Muscle of back (tissue), 13 donors: Measurements from ENCODE around the gene HKDC1. TPM values are rescaled to one million over a fixed set of nuclear protein-coding genes. Genes with fewer than 3 reads are reported as not detected.
"Not testable (repeated sequence)": the region's sequence is repeated elsewhere in the genome, so short reads cannot be mapped to it uniquely, and the experiment has no call there.

Experiments
- DNase-seq, 3 donors: peaks; one replicate each; pipeline versions ENCODE4 v3.0.0 to v3.0.0-alpha.2; 2013
- long read RNA-seq, 9 donors: transcript quantifications; one replicate each; lab custom pipeline, GENCODE V29; 2026
- polyA plus RNA-seq, 10 donors: library from polyadenylated mRNA; unstranded; fragments of 120-200 nt; gene quantifications; one replicate each; pipeline ENCODE4 v1.2.1, GENCODE V29; 2013; ENCODE audit not compliant: insufficient read length in 10 of 10

HKDC1 gene, protein sequence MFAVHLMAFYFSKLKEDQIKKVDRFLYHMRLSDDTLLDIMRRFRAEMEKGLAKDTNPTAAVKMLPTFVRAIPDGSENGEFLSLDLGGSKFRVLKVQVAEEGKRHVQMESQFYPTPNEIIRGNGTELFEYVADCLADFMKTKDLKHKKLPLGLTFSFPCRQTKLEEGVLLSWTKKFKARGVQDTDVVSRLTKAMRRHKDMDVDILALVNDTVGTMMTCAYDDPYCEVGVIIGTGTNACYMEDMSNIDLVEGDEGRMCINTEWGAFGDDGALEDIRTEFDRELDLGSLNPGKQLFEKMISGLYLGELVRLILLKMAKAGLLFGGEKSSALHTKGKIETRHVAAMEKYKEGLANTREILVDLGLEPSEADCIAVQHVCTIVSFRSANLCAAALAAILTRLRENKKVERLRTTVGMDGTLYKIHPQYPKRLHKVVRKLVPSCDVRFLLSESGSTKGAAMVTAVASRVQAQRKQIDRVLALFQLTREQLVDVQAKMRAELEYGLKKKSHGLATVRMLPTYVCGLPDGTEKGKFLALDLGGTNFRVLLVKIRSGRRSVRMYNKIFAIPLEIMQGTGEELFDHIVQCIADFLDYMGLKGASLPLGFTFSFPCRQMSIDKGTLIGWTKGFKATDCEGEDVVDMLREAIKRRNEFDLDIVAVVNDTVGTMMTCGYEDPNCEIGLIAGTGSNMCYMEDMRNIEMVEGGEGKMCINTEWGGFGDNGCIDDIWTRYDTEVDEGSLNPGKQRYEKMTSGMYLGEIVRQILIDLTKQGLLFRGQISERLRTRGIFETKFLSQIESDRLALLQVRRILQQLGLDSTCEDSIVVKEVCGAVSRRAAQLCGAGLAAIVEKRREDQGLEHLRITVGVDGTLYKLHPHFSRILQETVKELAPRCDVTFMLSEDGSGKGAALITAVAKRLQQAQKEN
- polyA plus RNA-seq: under 1 TPM in 8 of 10 donors, not detected in 2; 0.04 to 0.43 (median 0.11) TPM
- long read RNA-seq, donor 1: 0 reads
- long read RNA-seq, donor 2: 0 reads
- long read RNA-seq, donor 3: 0 reads
- long read RNA-seq, donor 4: 0 reads
- long read RNA-seq, donor 5: 0 reads
- long read RNA-seq, donor 6: 0 reads
- long read RNA-seq, donor 7: 0 reads
- long read RNA-seq, donor 8: 0 reads
- long read RNA-seq, donor 9: 0 reads

DNA sequence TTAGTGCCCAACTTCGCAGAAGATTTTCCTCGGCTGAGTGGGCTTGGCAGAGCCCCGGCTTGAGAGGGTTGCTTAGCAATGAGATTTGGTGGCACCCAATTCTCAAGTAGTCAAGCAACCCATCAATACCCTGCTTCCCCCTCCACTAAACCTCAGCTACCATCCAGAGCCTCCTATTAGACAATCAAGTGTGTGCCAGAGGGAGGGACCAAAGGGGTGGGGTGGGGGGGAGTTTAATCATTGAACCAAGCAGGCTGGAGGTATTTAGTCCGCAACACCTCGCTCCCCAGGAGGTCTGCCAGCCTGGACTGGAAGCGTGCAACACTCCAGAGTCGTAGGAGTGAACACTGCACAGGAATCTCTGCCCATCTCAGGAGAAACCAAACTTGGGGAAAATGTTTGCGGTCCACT lies at the start of gene HKDC1:
Gene HKDC1, plus strand, starts transcription at position 292 of the 411 bp plus-strand sequence. Its CDS starts 104 bp downstream, at position 396.
- DNase-seq: no peak

DNA sequence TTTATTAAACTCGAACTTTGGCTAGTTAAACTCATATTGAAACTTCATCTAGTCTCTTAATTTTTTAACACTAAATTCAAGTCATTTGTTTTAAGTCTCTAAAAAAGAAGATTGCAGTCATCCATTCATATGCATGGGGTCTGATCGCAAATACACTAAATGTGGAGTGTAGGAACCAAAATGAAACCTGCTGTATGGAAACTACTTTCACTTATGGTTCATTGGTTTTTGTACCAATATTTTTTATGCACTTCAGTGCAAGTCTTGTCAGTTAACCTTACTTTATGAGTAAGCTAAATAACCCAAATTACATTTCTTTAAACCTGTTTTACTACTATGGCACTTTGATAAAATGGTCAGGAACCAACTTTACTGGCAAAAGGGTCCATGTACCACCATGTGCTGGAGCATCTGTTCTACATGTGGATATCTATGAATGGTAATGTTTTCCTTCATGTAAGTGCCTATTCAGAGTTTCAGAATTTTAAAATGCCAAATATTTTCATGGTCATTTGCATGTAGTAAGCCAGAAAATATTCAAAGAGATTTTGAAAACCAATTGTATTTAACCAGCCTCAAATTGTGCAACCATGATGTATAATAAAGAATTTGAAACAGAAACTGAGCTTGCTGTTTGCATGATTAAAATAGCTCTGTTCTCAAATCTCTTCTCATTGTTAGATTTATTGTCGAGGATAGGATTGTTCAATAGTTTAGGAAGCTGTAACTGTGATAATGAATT lies 47.7 kb upstream of the HKDC1 start:
- DNase-seq: no peak

DNA sequence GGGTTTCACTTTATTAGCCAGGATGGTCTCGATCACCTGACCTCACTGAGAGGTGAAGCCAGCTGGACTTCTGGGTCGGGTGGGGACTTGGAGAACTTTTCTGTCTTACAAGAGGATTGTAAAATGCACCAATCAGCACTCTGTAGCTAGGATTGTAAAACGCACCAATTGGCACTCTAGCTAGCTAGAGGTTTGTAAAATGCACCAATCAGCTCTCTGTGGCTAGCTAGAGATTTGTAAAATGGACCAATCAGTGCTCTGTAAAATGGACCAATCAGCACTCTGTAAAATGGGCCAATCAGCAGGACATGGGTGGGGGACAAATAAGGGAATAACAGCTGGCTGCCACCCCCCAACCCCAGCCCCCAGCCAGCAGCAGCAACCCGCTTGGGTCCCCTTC lies 44.8 kb upstream of the HKDC1 start:
- not testable (repeated sequence) for DNase-seq

DNA sequence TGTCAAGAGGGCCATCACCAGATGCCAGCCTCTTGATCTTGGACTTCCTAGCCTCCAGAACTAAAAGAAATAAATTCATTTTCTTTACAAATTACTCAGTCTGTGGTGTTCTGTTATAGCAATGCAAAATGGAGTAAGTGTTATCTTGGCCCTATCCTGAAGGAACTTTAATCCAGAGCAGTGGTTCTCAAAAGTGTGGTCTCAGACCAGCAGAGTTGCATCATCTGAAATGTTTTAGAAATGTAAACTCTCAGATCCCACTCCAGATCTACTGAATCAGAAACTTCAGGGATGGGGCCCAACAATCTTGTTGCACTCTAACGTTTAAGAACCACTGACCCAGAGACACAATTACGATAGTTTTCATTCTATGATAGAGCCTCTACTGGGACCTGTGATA lies 43.3 kb upstream of the HKDC1 start:
- no peak for DNase-seq

DNA sequence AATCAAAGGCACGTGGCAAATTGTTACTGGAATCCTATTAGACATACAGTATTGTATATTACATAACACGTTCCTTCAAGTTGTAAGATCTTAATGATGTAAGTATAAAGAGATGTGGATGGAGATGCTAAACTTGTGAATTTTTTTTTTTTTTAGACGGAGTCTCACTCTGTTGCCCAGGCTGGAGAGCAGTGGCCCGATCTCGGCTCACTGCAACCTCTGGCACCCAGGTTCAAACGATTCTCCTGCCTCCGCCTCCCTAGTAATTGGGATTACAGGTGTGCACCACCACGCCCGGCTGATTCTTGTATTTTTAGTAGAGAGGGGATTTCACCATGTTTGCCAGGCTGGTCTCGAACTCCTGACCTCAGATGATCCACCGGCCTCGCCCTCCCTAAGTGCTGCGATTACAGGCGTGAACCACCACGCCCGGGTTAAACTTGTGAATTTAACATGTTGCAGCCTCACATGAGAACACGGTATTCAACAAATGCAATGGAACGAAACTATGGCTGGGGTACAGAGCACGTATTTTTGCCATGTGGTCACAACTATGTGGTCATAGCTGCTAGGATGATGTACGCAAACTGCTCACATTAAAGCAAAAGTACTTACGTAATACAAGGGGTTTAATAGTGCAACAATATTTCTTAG lies 40.9 kb upstream of the HKDC1 start:
- no peak for DNase-seq

DNA sequence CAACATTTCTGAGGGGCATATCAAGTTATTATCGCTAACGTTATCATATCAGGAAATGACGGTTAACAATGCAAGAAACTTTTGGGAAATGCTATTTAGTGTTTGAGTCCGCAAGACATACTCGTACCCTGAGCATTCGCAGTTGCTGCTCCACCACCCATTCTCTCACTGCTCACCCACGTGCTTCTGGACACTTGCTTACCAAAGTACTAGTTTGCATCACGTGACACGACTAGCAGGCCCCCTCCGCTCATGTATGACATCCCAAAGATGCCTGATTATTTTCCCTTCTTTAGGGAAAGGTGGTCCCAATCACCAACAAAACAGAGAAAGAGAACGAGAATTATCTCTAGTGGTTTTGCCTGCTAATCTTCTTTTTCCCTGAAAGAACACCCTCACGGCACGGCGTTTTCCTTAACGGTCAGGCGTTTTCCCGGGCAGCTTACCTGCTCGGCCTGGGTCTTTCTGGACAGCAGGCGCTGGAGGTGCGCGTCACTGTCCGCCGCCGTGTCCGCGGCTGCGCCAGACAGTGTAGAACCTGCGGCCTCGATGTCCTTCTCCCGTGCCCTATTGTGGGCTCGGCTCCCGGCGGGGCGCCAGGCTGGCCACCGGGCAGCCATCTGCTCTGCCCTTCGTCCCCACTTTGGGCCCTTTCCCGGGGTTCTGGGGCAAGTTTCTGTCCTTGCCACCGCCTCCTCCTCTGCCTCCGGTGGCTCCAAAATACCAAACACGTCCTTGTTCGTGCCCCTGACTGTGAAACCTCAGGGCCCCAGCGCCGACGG lies 40.2 kb upstream of the HKDC1 start, which contains the start of gene SUPV3L1:
Gene SUPV3L1, plus strand, starts transcription at position 492 of the 782 bp plus-strand sequence. Its CDS starts 58 bp downstream, at position 550.
- DNase-seq: peak; percentile 95 to 98 (median 97)

DNA sequence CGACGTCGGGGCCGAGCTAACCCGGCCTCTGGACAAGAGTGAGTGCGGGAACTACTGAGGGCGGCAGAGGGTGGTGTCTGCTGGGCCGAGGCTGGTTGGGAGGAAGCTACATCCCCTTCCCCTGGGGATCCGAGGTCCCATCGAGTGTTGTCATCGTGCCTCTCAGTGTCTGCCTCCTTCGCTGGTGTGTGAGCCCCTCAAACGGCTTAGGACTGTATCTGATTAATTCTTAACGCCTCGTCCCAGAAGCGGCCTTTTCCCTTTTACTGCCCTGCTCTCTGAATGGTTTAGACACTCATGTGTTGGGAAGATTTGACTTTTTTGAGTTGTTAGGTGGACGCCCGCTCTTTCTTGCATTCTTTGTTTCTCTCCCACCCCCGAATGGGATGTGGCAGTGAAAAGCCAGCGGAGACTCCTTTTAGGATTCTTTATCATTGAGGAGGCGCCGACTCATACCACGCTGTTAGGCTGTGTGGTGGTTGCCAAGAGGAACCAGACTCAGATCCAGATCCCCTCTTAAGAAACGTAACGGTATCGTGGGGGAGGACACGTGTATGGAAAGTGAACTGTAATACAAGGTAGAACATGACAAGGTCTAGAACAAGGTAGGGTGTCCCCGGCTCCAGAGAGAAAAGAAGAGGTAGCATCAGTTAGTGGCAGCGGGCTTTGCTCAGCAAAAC lies 39.5 kb upstream of the HKDC1 start:
- peak in 1 of 3 donors; percentile 0 for DNase-seq

DNA sequence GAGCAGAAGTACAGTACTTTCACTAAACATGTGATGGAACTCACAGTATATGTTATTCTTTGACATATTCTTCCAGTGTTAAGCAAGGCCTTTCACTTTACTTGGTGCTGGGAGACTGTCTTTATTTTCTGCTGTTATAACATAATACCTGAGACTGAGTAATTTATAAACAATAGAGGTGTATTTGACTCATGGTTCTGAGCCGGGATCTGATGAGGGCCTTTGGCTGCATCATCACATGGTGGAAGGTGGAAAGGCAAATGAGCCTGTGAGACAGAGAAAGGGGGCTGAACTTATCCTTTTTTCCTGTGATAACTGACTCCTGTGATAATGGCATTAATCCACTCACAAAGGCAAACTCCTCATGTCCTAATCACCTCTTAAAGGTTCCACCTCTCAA lies 38.7 kb upstream of the HKDC1 start:
- no peak for DNase-seq

DNA sequence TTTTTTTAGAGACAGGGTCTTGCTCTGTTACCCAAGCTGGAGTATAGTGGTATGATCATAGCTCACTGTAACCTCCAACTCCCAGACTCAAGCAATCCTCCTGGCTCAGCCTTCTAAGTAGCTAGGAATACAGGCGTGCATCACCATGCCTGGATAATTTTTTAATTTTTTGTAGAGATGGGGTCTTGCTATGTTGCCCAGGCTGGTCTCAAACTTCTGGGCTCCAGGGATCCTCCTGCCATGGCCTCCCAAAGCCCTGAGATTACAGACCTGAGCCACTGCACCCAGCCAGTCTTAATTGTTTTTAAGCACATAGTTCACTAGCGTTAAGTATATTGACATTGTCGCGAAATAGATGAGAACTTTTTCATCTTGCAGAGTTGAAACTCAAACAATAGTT lies 38.1 kb upstream of the HKDC1 start:
- DNase-seq: no peak

DNA sequence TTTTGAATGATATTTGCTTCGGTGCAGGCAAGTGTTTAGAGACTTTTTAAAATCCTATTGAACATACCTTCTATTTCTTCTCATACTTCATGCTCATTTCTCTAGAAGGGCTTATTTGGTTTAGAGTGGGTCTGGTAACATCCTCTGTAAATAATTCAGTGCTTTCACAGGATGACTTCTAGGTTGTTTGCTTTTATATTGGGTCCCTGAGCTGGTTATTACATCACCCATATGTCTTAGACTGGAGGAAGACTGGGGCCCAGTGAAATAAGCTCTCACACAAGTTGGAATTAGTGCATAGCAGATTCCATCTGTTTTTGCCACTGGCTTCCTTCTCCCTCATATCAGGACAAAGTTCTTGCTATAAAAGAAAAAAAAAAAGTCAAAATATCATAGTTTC lies 33.6 kb upstream of the HKDC1 start:
- no peak for DNase-seq

DNA sequence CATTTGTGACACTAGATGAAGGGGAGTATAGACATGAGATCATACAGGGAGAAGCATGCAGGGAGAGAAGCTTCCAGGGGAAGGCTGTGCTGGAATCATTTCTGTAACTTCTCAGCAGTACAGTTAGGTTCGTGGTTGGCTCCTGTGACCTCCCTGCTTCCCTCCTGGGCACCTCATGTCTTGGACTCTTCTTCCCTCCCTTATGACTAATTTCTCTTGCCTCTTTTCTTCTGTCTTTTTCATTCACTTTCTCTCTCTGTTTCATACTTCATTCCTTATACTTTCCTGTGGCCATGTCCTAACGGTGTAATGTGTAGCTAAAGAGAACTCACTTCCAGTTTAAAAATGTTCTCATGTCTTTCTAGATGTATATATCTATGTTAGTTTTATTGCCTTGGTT lies 19.1 kb upstream of the HKDC1 start:
- DNase-seq: no peak

DNA sequence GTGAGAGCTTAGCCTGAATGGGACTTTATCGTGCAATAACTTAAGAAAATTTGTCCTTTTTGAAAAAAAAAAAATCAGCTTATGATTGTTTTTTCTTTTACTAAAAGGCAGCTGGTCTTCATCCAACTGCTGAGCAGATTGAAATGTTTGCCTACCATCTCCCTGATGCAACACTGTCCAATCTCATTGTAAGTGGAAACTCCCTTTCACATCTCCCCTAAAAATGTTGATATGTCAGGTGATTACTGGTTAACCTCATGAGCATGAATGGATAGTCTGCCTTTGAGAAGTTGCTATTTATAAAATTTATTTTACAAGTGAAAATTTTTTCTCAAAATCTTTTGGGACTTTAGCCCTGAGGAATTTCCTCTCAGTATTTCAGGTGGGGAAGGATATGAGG lies 17.8 kb upstream of the HKDC1 start:
- no peak for DNase-seq

DNA sequence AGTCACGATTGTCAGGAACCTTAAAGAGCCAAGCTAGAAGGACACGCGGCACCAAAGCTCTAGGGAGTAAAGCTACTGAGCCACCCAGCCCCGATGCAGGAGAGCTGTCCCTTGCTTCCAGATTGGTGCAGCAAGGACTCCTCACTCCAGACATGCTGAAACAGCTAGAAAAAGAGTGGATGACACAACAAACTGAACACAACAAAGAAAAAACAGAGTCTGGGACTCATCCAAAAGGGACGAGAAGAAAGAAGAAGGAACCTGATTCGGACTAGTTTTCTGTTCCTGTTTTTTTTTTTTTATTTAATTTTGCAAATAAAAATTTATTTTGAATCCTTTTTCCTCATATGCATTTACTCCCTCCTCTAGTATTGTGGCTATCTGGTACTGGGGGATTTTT lies 11.4 kb upstream of the HKDC1 start:
- no peak for DNase-seq

DNA sequence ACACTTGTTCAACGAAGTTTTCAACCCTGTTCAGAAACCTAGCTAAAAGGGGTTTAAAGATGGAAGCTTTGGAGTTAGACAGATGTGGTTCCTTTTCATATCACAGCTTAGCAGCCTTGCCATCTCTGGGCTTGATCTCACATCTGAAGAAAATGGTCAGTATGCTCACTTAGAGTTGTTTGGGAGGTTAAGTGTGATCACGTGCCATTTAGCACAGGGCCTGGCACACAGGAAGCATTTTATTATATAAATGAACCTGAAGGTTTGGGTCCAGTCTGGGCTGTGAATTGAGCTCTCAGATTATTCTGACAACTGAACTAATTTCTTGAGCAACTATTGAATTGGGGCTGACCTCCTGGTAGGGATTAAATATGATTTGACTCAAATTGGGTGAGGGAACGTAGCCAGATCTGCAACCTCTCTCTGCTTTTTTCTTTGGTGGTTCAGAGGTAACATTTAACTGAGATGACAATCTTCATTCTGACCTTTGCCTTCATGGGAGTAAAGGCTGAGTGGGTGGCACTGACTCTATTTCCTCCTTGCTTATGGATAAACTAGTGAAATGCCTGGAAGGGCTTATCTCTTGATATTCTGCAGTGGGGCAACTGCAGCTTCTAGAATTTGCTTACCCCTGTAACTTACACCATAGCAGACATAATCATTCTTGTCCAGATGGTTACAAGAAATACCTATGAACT lies 10.2 kb upstream of the HKDC1 start:
- no peak for DNase-seq

DNA sequence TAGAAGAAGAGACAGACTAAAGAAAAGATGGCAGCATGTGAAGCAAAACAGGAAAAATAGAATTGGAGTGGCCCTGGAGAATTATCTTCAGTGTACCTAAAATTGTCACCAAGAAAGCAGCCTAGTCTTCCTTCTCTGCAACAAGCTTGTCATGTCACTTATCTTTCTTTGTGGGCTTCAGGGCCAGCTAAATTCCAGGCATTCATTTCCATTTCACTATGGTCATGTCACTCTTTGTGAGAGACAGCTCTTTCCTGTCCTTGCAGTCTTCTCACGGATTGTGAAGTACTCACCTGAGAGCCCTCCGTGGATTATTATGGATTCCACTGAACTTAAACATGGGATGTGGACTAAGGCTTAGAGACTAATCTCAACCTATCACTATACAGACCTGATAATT lies 9.0 kb upstream of the HKDC1 start:
- no peak for DNase-seq

DNA sequence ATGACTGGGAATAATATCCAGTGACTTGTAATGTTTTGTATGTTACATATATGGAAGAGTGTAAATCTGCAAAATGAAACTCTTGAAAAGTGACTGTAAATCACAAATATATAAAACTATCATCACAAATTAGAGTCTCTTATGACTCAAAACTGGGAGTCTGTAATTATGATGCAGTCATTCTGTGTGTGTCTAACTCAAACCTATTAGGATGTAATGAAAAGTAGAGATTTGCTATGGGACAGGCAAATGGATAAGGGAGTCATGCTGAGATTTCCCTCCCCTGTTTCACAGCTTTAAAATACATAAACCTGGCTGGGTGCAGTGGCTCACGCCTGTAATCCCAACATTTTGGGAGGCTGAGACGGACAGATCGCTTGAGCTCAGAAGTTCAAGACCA lies 8.6 kb upstream of the HKDC1 start:
- no peak for DNase-seq

DNA sequence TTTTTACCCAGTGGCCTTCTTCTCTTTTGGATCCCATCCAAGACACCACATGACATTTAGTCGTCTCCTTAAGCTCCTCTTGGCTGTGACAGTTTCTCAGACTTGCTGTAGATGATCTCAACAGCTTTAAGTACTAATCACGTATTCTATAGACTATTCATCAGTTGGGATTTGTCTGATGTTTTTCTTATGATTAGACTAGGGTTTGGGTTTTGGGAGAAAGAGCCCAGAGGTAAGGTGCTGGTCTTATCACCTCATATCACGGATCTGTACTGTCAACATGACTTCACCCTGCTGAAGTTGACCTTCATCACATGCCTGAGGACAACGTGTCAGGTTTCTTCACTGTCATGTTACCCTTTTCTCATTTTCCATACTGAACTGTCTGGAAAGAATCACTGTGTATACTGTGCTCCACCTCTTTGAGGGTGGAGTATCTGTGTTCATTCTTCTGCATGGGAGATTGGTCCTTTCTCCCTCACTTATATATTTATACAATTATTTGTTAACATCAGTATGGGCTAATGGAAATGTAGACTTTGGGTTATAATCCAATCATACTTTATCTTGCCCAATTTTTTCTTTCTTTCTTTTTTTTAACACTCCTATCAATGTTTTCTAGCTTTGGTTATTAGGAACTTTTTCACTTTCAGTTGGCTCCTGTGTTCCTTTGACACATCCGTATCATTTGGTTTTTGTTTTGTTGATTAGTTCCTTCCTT lies 6.4 kb upstream of the HKDC1 start:
- no peak for DNase-seq

DNA sequence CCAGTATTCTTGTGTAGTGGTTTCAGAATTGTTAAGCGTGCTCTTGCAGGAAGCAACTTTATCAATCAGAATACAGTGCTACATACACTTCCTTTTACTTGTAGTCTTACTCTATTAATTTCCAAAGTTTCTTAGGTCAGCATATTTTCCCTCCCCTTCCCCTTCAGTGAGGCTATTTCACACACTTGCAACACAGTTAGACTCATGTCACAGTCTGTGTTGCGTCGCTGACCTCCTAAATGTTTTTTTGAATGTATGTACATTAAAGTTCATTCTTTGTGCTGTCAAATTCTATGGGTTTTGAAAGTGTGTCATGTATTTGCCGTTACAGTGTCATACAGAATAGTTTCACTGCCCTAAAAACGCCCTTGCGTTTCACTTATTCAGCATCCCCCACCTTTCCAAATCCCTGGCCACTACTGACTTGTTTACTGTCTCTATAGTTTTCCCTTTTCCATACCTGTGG lies 5.4 kb upstream of the HKDC1 start:
- DNase-seq: no peak
